Calu3 (cell line): ENCODE results near the gene INSL3. TPM values are rescaled to one million over a fixed set of nuclear protein-coding genes. Genes with fewer than 3 reads are reported as not detected.
A peak's percentile ranks its signal among the peaks of the same experiment; 100 is the strongest.

ENCODE experiments used
- BruUV-seq: library from RNA; stranded (reverse); fragments of 400-500 nt; replicated peaks from 2 replicates; lab custom pipeline; 2021; lab: Mats Ljungman, UMichigan
- CTCF ChIA-PET: fragments of 300-600 bp; sonication (Branson Sonifier 250); formaldehyde crosslinking; loops from one replicate; lab custom pipeline; 2022; ENCODE audit warnings: antibody characterized with exemption; lab: Charles Lee
- DNase-seq: peaks from one replicate; pipeline ENCODE4 v3.0.0; 2022
- H3K27ac Mint-ChIP-seq: one replicate; pipeline ENCODE4 v1.8.0; 2022; ENCODE audit warnings: mixed read lengths; ENCODE audit not compliant: unreplicated experiment
- H3K27me3 Mint-ChIP-seq: one replicate; pipeline ENCODE4 v1.8.0; 2022; ENCODE audit warnings: mixed read lengths; ENCODE audit not compliant: unreplicated experiment
- H3K36me3 Mint-ChIP-seq: one replicate; pipeline ENCODE4 v1.8.0; 2022; ENCODE audit warnings: mild to moderate bottlenecking, moderate library complexity, mixed read lengths; ENCODE audit not compliant: insufficient read depth, unreplicated experiment
- H3K4me1 Mint-ChIP-seq: one replicate; pipeline ENCODE4 v1.8.0; 2022; ENCODE audit warnings: mild to moderate bottlenecking, low read depth, mixed read lengths; ENCODE audit not compliant: unreplicated experiment
- H3K4me3 Mint-ChIP-seq: one replicate; pipeline ENCODE4 v1.8.0; 2022; ENCODE audit warnings: mild to moderate bottlenecking, low read depth, moderate library complexity, mixed read lengths; ENCODE audit not compliant: unreplicated experiment
- H3K9me3 Mint-ChIP-seq: one replicate; pipeline ENCODE4 v1.8.0; 2022; ENCODE audit warnings: low read depth, mixed read lengths; ENCODE audit not compliant: unreplicated experiment
- CTCF ChIP-seq: fragments of 200-600 bp; IDR thresholded peaks from one replicate; pipeline ENCODE4 v1.8.0; 2022; ENCODE audit warnings: antibody characterized with exemption; ENCODE audit not compliant: unreplicated experiment
- intact Hi-C: fragments of 100-400 bp; cut with micrococcal nuclease; formaldehyde crosslinking; loops from one replicate; pipeline ENCODE4 v1.10.0; 2022; ENCODE audit not compliant: unreplicated experiment
- total RNA-seq: library from RNA; stranded (reverse); gene quantifications from 2 replicates; pipeline ENCODE4 v1.2.3, GENCODE V29; 2022

Gene INSL3
- total RNA-seq, 1 experiment from 2014 or later, result not detected

- DNase-seq, result no peak
- TF ChIP-seq CTCF, result no peak
- intact Hi-C loops, result no loop called here
- CTCF ChIA-PET, result no interaction called here
- H3K9me3 Mint-ChIP-seq, result no peaks in the 10 kb centered on the region
- H3K27me3 Mint-ChIP-seq, result peaks cover 13% of the 10 kb centered on the region
- BruUV-seq, result no TSS peak
- H3K27ac Mint-ChIP-seq, result no peak overlapping the region
- no peaks in the 10 kb centered on the region for H3K4me1 Mint-ChIP-seq
- H3K36me3 Mint-ChIP-seq, result no peaks in the 10 kb centered on the region
- no peak overlapping the region for H3K4me3 Mint-ChIP-seq
Measured at GRCh38 chr19:17842663-17843291, 21.5 kb upstream of the INSL3 start.

DNA sequence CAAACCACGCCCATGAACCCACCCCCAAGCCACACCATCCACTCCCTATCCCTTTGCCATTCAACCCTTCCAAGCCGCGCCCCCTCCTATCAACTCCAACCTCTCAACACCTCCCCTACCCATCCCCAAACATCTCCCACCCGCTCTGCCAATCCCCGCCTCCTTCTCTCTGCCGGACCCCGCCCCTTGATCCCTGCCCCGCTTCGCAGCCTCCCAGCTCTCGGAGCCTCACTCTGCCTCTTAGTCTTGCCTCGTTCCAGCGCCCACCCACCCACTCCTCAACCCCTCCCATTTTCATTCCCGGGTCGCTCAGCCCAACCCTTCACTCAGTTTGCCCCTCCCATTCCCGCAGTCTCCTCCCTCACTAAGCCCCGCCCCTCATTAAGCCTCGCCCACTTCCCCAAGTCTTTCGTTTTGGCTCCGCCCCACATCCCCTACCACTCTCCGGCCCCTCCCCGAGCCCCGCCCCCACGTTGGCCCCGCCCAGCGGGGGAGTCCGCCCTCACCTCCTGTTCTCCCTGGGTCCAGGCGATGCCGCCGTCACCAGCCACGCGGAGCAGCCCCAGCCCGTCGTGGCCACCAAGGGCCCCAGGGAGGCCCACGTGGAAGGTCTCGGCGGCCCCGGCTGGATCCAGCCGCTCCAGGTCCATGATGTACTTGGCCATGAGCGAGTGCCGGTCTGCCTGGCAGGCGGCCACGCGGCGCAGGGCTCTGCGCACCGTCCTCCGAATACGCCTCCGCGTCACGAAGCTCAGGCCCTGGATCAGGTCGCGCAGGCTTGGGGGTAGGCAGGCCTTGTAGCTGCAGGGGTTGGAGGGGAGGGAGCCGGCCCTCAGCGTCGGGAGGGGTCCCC is 20.7 kb upstream of the INSL3 start:
- peaks cover 15% of the 10 kb centered on the region for H3K27me3 Mint-ChIP-seq

DNA sequence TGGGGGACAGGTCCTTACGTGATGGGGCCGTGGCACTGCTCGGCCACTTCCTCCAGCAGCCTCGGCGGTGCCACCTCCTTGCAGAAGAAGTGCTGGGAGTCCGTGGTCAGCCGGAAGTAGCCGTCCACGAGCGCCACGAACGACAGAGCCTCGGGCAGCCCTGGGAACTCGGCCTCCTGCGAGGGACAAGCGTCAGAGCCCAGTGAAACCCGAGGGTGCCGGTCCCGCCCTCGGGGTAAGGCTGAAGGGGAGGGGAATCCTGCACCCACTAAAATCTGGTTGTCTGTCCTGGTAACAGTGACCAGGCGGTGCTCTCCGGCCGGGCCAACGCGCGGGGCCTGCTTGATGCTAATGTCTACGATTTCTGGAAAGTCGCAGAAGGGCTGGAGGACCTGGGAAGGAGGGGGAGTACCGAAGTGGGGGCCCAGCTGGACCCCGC is 20.1 kb upstream of the INSL3 start:
- no peak overlapping the region for H3K27ac Mint-ChIP-seq
- TF ChIP-seq CTCF, result no peak
- intact Hi-C loops, result no loop called here
- H3K36me3 Mint-ChIP-seq, result no peaks in the 10 kb centered on the region
- H3K9me3 Mint-ChIP-seq, result no peaks in the 10 kb centered on the region
- DNase-seq, result no peak
- BruUV-seq, result no TSS peak
- no peaks in the 10 kb centered on the region for H3K4me1 Mint-ChIP-seq
- peaks cover 21% of the 10 kb centered on the region for H3K27me3 Mint-ChIP-seq
- no peak overlapping the region for H3K4me3 Mint-ChIP-seq
- CTCF ChIA-PET, result no interaction called here

More for the DNA sequence above, 20.7 kb upstream of the INSL3 start:
- intact Hi-C loops, result no loop called here
- no peak for TF ChIP-seq CTCF
- H3K27ac Mint-ChIP-seq, result no peak overlapping the region
- H3K4me3 Mint-ChIP-seq, result no peak overlapping the region
- CTCF ChIA-PET, result no interaction called here
- H3K36me3 Mint-ChIP-seq, result no peaks in the 10 kb centered on the region
- no TSS peak for BruUV-seq
- DNase-seq, result peak; percentile 21
- no peaks in the 10 kb centered on the region for H3K4me1 Mint-ChIP-seq
- no peaks in the 10 kb centered on the region for H3K9me3 Mint-ChIP-seq

DNA sequence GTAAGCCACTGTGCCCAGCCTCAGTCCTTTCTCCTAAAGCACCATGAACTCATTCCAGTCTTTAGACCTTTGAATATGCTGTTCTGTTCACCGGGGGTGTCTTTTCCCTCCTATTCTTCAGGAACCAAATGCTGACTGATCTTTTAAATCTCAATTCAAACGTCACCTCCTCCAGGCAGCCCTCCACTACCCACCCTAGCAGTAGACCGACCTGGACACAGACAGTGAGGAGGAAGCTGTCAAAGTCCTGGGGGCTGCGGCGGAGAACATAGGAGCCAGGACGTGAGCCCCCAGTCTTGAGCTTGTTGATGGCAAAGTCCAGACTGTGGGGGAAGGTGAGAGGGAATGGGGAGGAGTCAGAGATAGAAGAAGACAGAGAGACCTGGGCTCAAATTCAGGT is 18.7 kb upstream of the INSL3 start:
- H3K27me3 Mint-ChIP-seq, result peaks cover 30% of the 10 kb centered on the region
- no peak overlapping the region for H3K27ac Mint-ChIP-seq
- CTCF ChIA-PET, result interaction anchor here (0.7 kb wide), 1 partner anchor 48 kb away, joined by 5 read pairs; no protein-coding TSS in a partner anchor
- BruUV-seq, result no TSS peak
- no peak overlapping the region for H3K4me3 Mint-ChIP-seq
- no peak for DNase-seq
- no peak for TF ChIP-seq CTCF
- no peaks in the 10 kb centered on the region for H3K4me1 Mint-ChIP-seq
- intact Hi-C loops, result no loop called here
- H3K9me3 Mint-ChIP-seq, result no peaks in the 10 kb centered on the region
- H3K36me3 Mint-ChIP-seq, result no peaks in the 10 kb centered on the region
